Measurements from ENCODE around the gene ZNF552. TPM values are rescaled to one million over a fixed set of nuclear protein-coding genes. Genes with fewer than 3 reads are reported as not detected.
"Not testable (repeated sequence)": the region's sequence is repeated elsewhere in the genome, so short reads cannot be mapped to it uniquely, and the experiment has no call there.

The ZNF552 gene
- total RNA-seq, 4 donors from 2014 or later: 2.7 to 8.7 (median 4.5) TPM

- Histone ChIP-seq H3K9me3 (no peaks in the 10 kb centered on the region), H3K4me3 (no peak overlapping the region), H3K27ac (no peak overlapping the region), H3K36me3 (peaks cover 0 to 65% of the 10 kb centered on the region in 2 donors), H3K4me1 (peaks cover 0 to 22% (median 1%) of the 10 kb centered on the region in 3 donors), H3K27me3 (no peaks in the 10 kb centered on the region)
- no peak for ATAC-seq
- WGBS, 2 donors (ENCODE audit: low coverage in 1 of 2): 94 to 100% methylated on average over 2 of the region's 2 CpGs
- no peak for TF ChIP-seq EP300 (IDR thresholded peaks at IDR 0.05)
- TF ChIP-seq CTCF (IDR thresholded peaks at IDR 0.05): no peak
- no peak for TF ChIP-seq POLR2A (IDR thresholded peaks at IDR 0.05)
- no peak for TF ChIP-seq POLR2AphosphoS5 (IDR thresholded peaks at IDR 0.05)
Observed at GRCh38 chr19:57807541-57807940, 7.2 kb downstream of the ZNF552 start.

GRCh38 chr19:57803594-57804325 lies 11.0 kb downstream of the ZNF552 start:
- peaks cover 0 to 50% (median 8%) of the 10 kb centered on the region in 3 donors for H3K4me1 ChIP-seq
- TF ChIP-seq CTCF (IDR thresholded peaks at IDR 0.05) (no peak), POLR2A (IDR thresholded peaks at IDR 0.05) (no peak), EP300 (IDR thresholded peaks at IDR 0.05) (no peak), POLR2AphosphoS5 (IDR thresholded peaks at IDR 0.05) (no peak)

GRCh38 chr19:57803265-57803593 lies 11.5 kb downstream of the ZNF552 start:
- WGBS, 2 donors (ENCODE audit: low coverage in 1 of 2): 13 to 29% methylated on average over 5 to 6 of the region's 6 CpGs
- Histone ChIP-seq H3K27me3 (no peaks in the 10 kb centered on the region), H3K36me3 (peaks cover 0 to 29% of the 10 kb centered on the region in 2 donors), H3K4me3 (peak overlapping the region; percentile 30 to 51), H3K27ac (peak overlapping the region in 2 of 4 donors; percentile 68 to 70), H3K9me3 (no peaks in the 10 kb centered on the region), H3K4me1 (peaks cover 0 to 54% (median 8%) of the 10 kb centered on the region in 3 donors)
- no peak for TF ChIP-seq POLR2AphosphoS5 (IDR thresholded peaks at IDR 0.05)
- no peak for TF ChIP-seq POLR2A (IDR thresholded peaks at IDR 0.05)
- no peak for TF ChIP-seq CTCF (IDR thresholded peaks at IDR 0.05)
- no peak for TF ChIP-seq EP300 (IDR thresholded peaks at IDR 0.05)
- no peak for ATAC-seq

More at GRCh38 chr19:57803594-57804325, 11.0 kb downstream of the ZNF552 start:
- Histone ChIP-seq H3K27ac (peak overlapping the region; percentile 7 to 70 (median 46)), H3K4me3 (peak overlapping the region; percentile 30 to 51), H3K27me3 (no peaks in the 10 kb centered on the region), H3K9me3 (no peaks in the 10 kb centered on the region), H3K36me3 (peaks cover 0 to 34% of the 10 kb centered on the region in 2 donors)
- 8 to 26% methylated on average over 14 to 18 of the region's 19 CpGs for WGBS, 2 donors (ENCODE audit: low coverage in 1 of 2)
- ATAC-seq: no peak

- no peaks in the 10 kb centered on the region for H3K9me3 ChIP-seq
- H3K27me3 ChIP-seq: no peaks in the 10 kb centered on the region
- ATAC-seq: no peak
- peaks cover 0 to 19% of the 10 kb centered on the region in 2 donors for H3K36me3 ChIP-seq
- H3K4me3 ChIP-seq: no peak overlapping the region
- no peak for TF ChIP-seq CTCF (IDR thresholded peaks at IDR 0.05)
- no peak for TF ChIP-seq EP300 (IDR thresholded peaks at IDR 0.05)
- H3K4me1 ChIP-seq: peaks cover 0 to 54% (median 8%) of the 10 kb centered on the region in 3 donors
- H3K27ac ChIP-seq: no peak overlapping the region
- 70 to 89% methylated on average over 2 to 3 of the region's 4 CpGs for WGBS, 2 donors (ENCODE audit: low coverage in 1 of 2)
Observed at GRCh38 chr19:57802269-57802668, 12.4 kb downstream of the ZNF552 start.

GRCh38 chr19:57800696-57801095 lies 14.0 kb downstream of the ZNF552 start:
- no peak for TF ChIP-seq POLR2AphosphoS5 (IDR thresholded peaks at IDR 0.05)
- no peak for TF ChIP-seq EP300 (IDR thresholded peaks at IDR 0.05)
- no peak for TF ChIP-seq POLR2A (IDR thresholded peaks at IDR 0.05)
- no peak for TF ChIP-seq CTCF (IDR thresholded peaks at IDR 0.05)
- H3K9me3 ChIP-seq: no peaks in the 10 kb centered on the region
- no peak overlapping the region for H3K27ac ChIP-seq
- ATAC-seq: no peak
- WGBS, 2 donors (ENCODE audit: low coverage in 1 of 2): 64 to 83% methylated on average over 4 to 5 of the region's 5 CpGs
- no peak overlapping the region for H3K4me3 ChIP-seq
- H3K27me3 ChIP-seq: no peaks in the 10 kb centered on the region
- peaks cover 0 to 54% (median 8%) of the 10 kb centered on the region in 3 donors for H3K4me1 ChIP-seq
- H3K36me3 ChIP-seq: peaks cover 0 to 15% of the 10 kb centered on the region in 2 donors

- 86% methylated on average over 1 of the region's 1 CpG; no CpG with 5 or more reads in 1 of the 2 donors for WGBS, 2 donors (ENCODE audit: low coverage in 1 of 2)
Observed at GRCh38 chr19:57796580-57796979, 18.1 kb downstream of the ZNF552 start.

More at GRCh38 chr19:57796580-57796979, 18.1 kb downstream of the ZNF552 start:
- not testable (repeated sequence) for H3K4me3 ChIP-seq, ATAC-seq, H3K9me3 ChIP-seq, H3K27ac ChIP-seq, H3K27me3 ChIP-seq
- Histone ChIP-seq H3K4me1 (peaks cover 0 to 24% (median 3%) of the 10 kb centered on the region in 3 donors), H3K36me3 (peaks cover 0 to 49% of the 10 kb centered on the region in 2 donors)
